A673 (cell line): ENCODE results near the gene TEX22.

Experiments
- CTCF ChIP-seq: fragments of 300-800, 200-600 bp; sonication (generic); conservative IDR thresholded peaks from 2 replicates; pipeline ENCODE4 v1.5.1; 2017; ENCODE audit warnings: low read depth, mild to moderate bottlenecking, antibody characterized with exemption, low read length, moderate library complexity, mixed read lengths
- EZH2 ChIP-seq: fragments of 200-600 bp; sonication (generic); IDR thresholded peaks from 2 replicates; pipeline ENCODE4 v1.6.1; 2017; ENCODE audit warnings: borderline replicate concordance, low read depth, mild to moderate bottlenecking, mixed read lengths, antibody characterized with exemption, low read length; ENCODE audit not compliant: poor library complexity, severe bottlenecking

GRCh38 chr14:105427412-105427811, 29.1 kb downstream of the TEX22 start:
- TF ChIP-seq CTCF, result no peak
- TF ChIP-seq EZH2, result no peak
